Activated gamma-delta T cell treated with Interleukin-2 at 50 U/mL for 16 hours (primary cell): ENCODE results near the gene PRCP.

Experiments
- DNase-seq: peaks from one replicate; pipeline ENCODE4 v3.0.0-alpha.2; 2020

Gene PRCP

GRCh38 chr11:82823647-82824619, 76.3 kb downstream of the PRCP start:
- DNase-seq = no peak

GRCh38 chr11:82818409-82819043, 81.7 kb downstream of the PRCP start:
- DNase-seq = no peak

- no peak for DNase-seq
Observed at GRCh38 chr11:82815406-82815805, 84.8 kb downstream of the PRCP start.

- DNase-seq = no peak
Observed at GRCh38 chr11:82814379-82814778, 85.9 kb downstream of the PRCP start.

- DNase-seq = no peak
Observed at GRCh38 chr11:82811369-82811768, 88.9 kb downstream of the PRCP start.

GRCh38 chr11:82810738-82811137, 89.5 kb downstream of the PRCP start:
- no peak for DNase-seq

- no peak for DNase-seq
Observed at GRCh38 chr11:82810326-82810725, 89.9 kb downstream of the PRCP start.

GRCh38 chr11:82807646-82808045, 92.6 kb downstream of the PRCP start:
- DNase-seq = no peak

- DNase-seq = no peak
Observed at GRCh38 chr11:82802710-82803109, 97.5 kb downstream of the PRCP start.

GRCh38 chr11:82796998-82797961, 103.0 kb downstream of the PRCP start:
- no peak for DNase-seq

- DNase-seq = no peak
Observed at GRCh38 chr11:82794490-82794889, 105.7 kb downstream of the PRCP start.

GRCh38 chr11:82792822-82793569, 107.2 kb downstream of the PRCP start:
- no peak for DNase-seq

GRCh38 chr11:82792319-82792718, 107.9 kb downstream of the PRCP start:
- DNase-seq = no peak

- no peak for DNase-seq
Observed at GRCh38 chr11:82791779-82792178, 108.5 kb downstream of the PRCP start.

- no peak for DNase-seq
Observed at GRCh38 chr11:82790723-82791484, 109.3 kb downstream of the PRCP start.

- DNase-seq = no peak
Observed at GRCh38 chr11:82787981-82788380, 112.2 kb downstream of the PRCP start.

- no peak for DNase-seq
Observed at GRCh38 chr11:82786836-82787235, 113.4 kb downstream of the PRCP start.

- DNase-seq = no peak
Observed at GRCh38 chr11:82786001-82786400, 114.2 kb downstream of the PRCP start.

- DNase-seq = no peak
Observed at GRCh38 chr11:82782825-82783374, 117.3 kb downstream of the PRCP start.

- no peak for DNase-seq
Observed at GRCh38 chr11:82778776-82779175, 121.5 kb downstream of the PRCP start.

GRCh38 chr11:82776377-82776776, 123.9 kb downstream of the PRCP start:
- DNase-seq = no peak
